Esophagus muscularis mucosa (tissue), 4 donors: ENCODE results near the gene SLC24A3.

Source experiments
- CTCF ChIP-seq, 3 experiments: fragments of 200-600 bp in 2 of 3; fragments of 450-650 bp in 1 of 3; sonication (generic) in 2 of 3; IDR thresholded peaks; one replicate each; pipeline ENCODE4 v1.5.1; 2017 to 2019; ENCODE audit warnings: antibody characterized with exemption in 3 of 3, mild to moderate bottlenecking in 2 of 3, moderate library complexity in 1 of 3
- EP300 ChIP-seq: sonication (generic); formaldehyde crosslinking; IDR thresholded peaks from one replicate; pipeline ENCODE4 v1.6.1; 2017; ENCODE audit warnings: antibody characterized with exemption
- POLR2A ChIP-seq: fragments of 450-650 bp; IDR thresholded peaks from one replicate; pipeline ENCODE4 v1.6.1; 2017; ENCODE audit warnings: antibody characterized with exemption, moderate library complexity, mild to moderate bottlenecking, low read depth
- POLR2AphosphoS5 ChIP-seq, 2 donors: sonication (generic); formaldehyde crosslinking; IDR thresholded peaks; one replicate each; pipeline ENCODE4 v1.6.1; 2017; ENCODE audit warnings: antibody characterized with exemption in 2 of 2

GRCh38 chr20:19482726-19483125 lies 270.3 kb downstream of the SLC24A3 start:
- no peak for TF ChIP-seq POLR2AphosphoS5 (IDR thresholded peaks at IDR 0.05)
- TF ChIP-seq EP300: no peak
- TF ChIP-seq CTCF (IDR thresholded peaks at IDR 0.05): no peak
- TF ChIP-seq POLR2A: no peak
